Inflammatory macrophage (primary cell): ENCODE results near the gene CHCHD3.

Experiments
- DNase-seq, 2 donors: peaks; one replicate each; pipeline ENCODE4 v3.0.0-alpha.2; 2020 to 2022
- total RNA-seq, 18 experiments: gene quantifications; one replicate each; lab custom pipeline; 2026; ENCODE audit warnings: mixed read lengths in 6 of 18, inconsistent platforms in 2 of 18; lab: John Stamatoyannopoulos, UW

Gene CHCHD3
- total RNA-seq: 35.3 to 79.5 (median 65.3) reads per million in 18 experiments

GRCh38 chr7:133081599-133082389, at the start of gene CHCHD3:
CHCHD3 (minus strand) TSS chr7:133082090; CDS start chr7:133081937, 153 bp downstream.
- DNase-seq: peak; percentile 98

DNA sequence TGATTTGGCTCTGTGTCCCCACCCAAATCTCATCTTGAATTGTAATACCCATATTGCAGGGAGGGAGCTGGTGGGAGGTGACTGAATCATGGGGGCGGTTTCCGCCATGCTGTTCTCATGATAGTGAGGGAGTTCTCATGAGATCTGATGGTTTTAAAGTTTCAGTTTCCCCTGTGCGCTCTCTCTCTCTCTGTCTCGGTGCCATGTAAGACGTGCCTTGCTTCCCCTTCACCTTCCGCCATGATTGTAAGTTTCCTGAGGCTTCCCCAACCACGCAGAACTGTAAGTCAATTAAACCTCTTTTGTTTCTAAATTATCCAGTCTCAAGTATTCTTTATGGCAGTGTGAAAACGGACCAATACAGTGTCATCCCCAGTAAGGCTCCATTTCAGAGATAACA, 48.3 kb upstream of the CHCHD3 start:
- no peak for DNase-seq

DNA sequence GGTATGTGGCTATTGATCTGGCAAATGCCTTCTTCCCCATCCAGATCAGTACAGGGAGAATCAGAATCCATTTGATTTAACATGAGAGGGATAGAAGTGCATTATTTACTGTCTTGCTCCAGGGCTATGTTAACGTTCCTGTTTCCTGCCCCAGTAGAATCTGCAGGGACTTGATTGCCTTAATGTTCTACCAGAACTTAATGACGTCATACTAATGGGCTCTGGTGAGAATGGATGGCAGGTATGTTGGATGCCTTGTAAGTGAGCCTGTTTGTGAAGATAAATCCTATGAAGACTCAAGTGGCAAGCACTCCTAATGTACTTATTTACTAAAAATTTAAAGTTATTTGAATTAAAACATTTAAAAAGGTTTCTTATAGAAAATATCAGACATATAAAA, 44.5 kb upstream of the CHCHD3 start:
- DNase-seq: no peak

DNA sequence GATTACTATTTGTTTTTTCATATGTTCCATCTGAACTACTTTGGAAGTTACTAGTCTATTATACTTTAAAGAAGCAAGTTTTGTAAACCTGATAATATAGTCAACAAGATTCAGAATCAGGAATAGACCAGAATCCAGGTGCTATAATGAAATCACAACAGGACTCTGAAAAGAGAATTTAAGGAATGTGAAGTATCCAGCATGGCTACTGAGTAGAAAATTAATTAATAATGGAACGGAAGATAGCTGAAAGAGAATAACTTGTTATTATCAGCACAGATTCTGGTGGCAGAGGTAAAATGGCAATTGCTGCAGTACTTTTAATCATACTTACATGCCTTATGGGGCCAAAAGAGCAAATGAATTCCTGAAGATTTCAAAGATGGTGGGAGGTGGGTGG, 43.1 kb upstream of the CHCHD3 start:
- no peak for DNase-seq

GRCh38 chr7:133121175-133121844, 39.4 kb upstream of the CHCHD3 start:
- DNase-seq: no peak

GRCh38 chr7:133119067-133119466, 37.2 kb upstream of the CHCHD3 start:
- no peak for DNase-seq

- no peak for DNase-seq
Measured at GRCh38 chr7:133118261-133118660, 36.4 kb upstream of the CHCHD3 start.

DNA sequence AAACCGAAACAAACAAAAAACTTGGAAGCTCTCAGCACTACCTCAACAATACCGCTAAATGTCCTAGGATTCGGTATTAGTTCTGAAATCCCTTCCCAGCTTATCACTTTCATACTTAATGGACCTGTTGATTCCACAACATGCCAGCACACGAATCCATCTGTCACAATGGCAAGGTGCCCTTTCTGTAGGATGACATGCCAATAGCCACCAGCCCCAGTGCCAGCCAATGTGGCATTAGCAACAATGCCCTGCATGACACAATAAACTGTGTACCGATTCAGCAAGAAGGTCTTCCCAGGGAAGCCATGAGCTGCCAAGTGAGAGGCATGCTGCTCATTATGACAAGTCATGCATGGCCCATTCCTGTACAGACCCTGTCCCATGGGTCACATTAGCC, 35.6 kb upstream of the CHCHD3 start:
- no peak for DNase-seq

DNA sequence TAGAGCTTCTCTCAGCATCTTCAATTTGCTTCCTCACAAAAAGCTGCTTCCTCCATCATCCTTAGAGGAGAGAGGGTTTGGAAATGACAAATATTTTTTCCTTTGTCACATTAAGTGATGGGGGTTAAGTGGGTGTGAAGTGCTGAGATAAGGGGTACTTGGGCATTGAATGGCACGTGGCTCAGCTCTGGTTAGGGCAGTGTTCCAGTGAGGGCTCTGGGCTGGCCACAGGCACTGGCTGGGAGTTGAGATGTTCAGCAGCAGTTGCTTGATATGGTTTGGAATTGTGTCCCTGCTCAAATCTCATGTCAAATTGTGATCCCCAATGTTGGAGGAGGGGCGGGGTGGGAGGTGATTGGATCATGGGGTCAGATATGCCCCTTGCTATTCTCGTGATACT, 33.7 kb upstream of the CHCHD3 start:
- no peak for DNase-seq

- no peak for DNase-seq
Measured at GRCh38 chr7:133114519-133114918, 32.6 kb upstream of the CHCHD3 start.

GRCh38 chr7:133112976-133113375, 31.1 kb upstream of the CHCHD3 start:
- DNase-seq: no peak

DNA sequence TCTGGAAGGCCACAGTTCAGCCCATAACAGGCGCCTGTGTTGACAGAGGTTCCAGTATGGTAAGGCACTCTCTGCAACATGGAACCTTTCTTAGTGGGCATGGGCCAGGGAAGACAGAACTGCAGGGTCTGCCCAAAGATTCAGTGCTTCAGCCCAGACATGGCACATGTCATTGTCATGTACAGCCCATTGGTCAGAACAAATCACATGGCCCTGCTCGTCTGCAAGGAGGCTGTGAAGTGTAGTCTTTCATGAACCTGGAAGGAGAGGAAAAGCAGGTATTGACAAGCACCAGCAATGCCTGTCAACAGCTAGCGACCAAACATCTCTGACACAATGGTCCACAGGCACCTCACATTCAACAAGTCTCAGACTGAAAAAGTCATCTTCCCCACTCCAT, 30.4 kb upstream of the CHCHD3 start:
- DNase-seq: no peak

DNA sequence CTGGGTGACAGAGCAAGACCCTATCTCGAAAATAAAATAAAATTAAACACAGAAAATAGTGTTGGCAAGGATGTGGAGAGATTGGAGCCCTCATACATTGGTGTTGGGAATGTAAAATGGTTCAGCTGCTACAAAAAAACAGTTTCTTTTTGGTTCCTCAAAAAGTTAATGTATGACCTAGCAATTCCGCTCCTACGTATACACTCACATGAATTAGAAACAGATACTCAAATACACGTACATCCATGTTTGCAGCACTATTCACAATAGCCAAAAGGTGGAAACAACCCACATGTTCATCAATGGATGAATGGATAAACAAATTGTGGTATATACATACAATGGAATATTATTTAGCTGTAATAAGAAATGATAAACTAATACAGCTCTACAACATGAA, 28.4 kb upstream of the CHCHD3 start:
- no peak for DNase-seq

DNA sequence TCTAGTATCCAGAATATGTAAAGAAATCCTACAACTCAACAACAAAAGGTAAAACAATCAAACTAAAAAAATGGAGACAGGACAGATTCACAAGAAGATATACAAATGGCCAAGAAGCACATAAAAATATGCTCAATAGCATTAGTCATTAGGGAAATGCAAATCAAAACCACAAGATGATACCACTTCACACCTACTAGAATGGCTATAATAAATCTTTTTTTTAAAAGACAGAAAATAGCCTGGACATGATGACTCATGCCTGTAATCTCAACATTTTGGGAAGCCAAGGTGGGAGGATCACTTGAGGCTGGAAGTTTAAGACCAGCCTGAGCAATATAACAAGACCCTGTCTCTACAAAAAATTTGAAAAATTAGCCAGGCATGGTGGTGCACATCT, 27.9 kb upstream of the CHCHD3 start:
- DNase-seq: no peak

- DNase-seq: no peak
Measured at GRCh38 chr7:133108023-133108422, 26.1 kb upstream of the CHCHD3 start.

DNA sequence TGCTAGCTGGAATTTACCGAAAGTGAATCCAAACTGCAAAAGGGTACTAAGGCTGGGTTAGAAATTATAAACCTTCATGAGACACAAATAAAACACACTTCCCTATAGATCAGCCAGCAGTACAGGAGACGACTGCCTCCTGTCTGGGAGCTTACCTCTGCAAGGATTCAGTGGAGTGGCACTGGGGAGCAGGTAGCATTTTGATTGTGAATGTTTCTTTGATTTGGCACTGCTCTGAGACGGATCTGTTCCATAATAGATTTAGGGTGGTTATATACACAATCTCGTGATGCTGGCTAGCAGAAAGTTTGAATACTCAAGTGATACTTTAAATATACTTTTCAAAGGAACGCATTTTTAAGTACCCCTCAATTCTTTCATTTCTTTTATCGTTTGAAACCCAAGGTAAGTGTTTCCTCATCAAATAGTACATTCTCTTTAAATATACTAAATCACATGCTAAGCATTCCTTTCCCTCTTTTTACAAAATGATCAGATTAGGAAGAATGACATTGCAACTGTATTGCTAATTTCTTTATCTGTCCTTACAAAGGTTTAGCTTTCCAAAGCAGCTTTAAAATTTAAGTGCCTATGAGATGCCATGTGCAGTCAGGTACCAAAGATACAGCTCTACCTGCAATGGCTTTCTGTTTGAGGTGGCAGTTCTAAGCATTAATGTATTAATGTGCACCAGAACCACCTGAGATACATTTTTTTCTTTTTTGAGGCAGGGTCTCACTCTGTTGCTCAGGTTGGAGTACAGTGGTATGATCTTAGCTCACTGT, 20.6 kb upstream of the CHCHD3 start:
- DNase-seq: no peak

DNA sequence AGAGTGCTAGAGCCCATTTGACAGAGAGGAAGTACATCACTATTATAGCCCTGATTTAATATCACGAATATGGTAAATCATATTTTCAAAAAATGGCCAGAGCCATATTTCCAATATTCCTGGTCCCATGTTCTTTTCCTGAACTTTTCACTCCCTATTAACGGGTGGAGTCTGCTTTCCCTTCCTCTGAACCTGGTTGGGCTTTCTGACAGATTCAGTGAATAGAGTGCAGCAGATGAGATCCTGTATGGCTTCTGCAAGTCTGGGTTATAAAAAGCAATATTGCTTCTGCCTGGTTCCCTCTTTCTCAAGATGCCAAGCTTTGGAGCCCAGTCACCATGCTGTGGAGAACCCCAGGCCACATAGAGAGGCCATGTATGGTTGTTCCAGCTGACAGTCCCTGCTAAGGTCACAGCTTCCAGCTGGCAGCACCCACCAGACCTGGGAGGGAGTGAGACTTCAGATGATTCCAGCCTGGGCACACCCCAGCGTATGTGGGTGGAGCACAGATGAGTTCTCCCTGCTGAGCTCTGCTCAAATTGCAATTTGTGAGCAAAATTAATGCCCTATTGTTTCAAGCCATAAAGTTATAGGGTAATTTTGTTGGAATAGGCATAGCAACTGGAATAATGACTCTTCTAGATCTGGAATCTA, 17.9 kb upstream of the CHCHD3 start:
- no peak for DNase-seq

GRCh38 chr7:133095119-133095671, 13.3 kb upstream of the CHCHD3 start:
- DNase-seq: no peak

GRCh38 chr7:133091943-133092464, 10.1 kb upstream of the CHCHD3 start:
- DNase-seq: no peak

DNA sequence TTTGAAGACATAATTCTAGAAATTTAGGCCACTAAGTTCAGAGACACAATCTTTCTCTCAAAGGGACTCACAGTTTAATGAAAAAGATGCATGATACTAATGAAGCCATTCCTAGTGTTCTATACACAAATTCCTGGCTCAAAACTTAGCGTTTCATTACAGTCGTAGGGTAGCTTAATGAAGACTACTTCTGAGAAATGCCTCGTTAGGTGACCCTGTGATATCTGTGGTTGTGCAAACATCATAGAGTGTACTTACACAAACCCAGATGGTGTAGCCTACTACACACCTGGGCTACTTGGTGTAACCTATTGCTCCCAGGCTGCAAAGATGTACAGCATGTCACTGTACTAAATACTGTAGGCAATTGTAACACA, 488 bp upstream of the CHCHD3 start:
- DNase-seq: no peak

- peak in 1 of 2 donors; percentile 3 for DNase-seq
Measured at GRCh38 chr7:133081119-133081598, 731 bp downstream of the CHCHD3 start.

- no peak for DNase-seq
Measured at GRCh38 chr7:133079296-133079695, 2.6 kb downstream of the CHCHD3 start.
